Measurements from ENCODE around the gene ATP2B2.

The ATP2B2 gene

DNA sequence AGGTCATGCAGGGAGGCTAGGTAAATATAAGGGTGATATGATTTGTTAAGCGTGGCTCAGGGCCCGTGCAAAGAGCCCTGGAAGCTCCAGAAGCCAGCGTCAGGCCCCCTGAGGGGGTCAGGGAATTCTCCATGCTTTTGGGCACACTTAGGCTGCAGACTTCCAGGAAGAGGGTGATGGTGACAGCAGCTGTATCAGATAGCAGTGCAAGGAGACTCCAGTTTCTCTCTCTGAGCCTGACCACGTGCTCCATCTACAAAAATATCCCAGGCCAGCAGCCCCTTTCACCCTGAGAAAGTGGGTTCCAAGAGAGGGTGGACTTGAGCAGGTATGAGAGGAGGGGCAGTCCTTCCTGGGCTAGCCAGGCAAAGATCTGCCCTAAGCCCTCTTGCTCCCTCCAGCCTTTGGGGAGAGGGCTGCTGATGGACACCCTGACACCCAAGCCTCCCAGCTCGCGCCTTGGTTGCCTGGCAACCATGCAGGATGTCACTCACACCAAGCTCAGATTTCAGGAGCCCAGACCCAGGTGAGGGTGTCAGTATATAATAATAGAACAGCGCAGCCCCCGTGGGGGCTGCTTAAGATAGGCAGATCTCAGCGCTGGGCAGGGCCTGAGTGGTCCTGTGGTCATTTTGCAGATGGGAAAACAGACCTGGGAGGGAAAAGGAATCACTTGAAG lies 35.8 kb downstream of the ATP2B2 start:
- no peak for DNase-seq (ENCODE audit: low spot score)

GRCh38 chr3:10468613-10469354 lies 36.6 kb downstream of the ATP2B2 start:
- no peak for DNase-seq (ENCODE audit: low spot score)

- no peak for DNase-seq (ENCODE audit: low spot score)
Observed at GRCh38 chr3:10467904-10468612, 37.3 kb downstream of the ATP2B2 start.

GRCh38 chr3:10467204-10467603 lies 38.2 kb downstream of the ATP2B2 start:
- no peak for DNase-seq (ENCODE audit: low spot score)

DNA sequence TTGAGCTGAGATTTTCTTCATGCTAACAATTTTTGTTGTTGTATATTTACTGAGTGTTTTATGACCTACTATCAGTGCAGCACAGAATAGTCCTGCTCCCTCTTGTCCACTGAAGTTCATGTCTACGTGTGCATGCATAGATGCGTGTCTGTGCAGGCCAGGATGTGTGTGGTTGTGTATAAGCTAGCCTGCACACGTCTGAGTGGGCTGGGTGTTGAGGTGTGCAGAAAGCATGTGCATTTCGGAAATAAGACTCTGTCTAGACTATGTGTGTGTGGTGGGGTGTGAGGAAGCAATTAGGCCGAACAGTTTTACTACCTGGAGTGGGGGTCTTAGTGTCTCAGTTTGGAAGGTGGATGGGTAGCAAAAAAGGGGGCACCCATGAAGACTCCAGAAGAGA lies 39.2 kb downstream of the ATP2B2 start:
- no peak for DNase-seq (ENCODE audit: low spot score)

DNA sequence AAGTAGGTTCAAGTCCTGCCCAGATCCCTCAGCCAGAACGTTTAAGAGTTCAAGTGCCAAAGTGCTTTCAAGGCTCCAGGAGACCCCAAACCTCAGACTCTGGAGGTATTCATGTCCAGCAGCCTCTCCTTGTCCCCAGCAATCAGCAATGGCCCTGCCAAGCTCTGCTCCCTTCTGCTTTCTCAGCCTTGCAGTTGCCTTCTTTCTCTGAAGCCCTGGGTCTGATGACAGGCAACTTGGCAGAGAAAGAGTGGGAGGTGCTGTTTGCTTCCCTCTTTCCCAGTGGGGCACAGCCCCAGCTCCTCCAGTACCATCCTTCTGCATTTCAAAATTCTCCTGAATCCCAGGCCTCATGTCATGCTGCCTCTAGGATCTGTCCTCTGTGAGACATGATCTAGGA lies 40.2 kb downstream of the ATP2B2 start:
- no peak for DNase-seq (ENCODE audit: low spot score)

DNA sequence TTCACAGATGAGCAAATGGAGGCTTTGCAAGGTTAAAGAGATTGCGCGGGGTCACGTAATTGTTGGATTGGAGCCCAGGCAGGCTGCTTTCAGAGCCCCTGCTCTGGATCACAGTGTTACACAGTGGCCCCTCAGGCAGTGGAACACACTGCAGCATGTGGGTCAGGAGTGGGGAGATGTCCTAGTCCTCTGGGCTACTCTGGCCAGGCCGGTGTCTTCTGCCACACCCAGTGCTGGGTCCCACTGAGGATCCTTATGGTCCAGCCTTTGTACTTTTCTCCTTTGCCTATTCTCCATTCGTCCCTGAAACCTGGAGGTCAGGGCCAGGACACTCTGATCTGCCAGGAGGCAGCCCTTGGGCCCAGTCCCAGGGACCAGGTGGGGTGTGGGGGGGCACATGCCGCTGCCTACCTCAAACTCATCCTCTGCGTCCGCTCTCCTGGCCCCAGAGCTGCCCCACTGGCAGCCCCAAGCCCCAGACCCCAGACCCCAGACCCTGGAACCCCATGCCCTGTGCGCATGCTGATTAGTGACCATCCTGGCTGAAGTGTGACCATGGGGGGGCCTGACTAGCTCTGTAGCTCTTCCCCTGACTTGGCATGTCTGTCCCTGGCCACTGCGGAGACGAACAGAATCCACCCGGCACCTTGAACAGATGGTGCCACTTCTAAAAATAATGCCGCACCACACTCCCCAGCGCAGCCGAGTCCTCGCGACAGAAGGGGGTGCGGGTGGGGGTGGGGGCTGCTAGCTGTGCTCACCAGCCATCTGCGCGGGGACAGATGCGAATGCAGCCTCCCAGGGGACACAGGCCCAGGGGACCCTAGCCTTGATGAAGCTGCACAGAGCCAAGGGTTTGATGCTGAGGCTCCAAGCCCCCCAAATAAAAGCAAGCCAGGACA lies 41.6 kb downstream of the ATP2B2 start:
- no peak for DNase-seq (ENCODE audit: low spot score)

GRCh38 chr3:10462641-10463532 lies 42.5 kb downstream of the ATP2B2 start:
- no peak for DNase-seq (ENCODE audit: low spot score)

DNA sequence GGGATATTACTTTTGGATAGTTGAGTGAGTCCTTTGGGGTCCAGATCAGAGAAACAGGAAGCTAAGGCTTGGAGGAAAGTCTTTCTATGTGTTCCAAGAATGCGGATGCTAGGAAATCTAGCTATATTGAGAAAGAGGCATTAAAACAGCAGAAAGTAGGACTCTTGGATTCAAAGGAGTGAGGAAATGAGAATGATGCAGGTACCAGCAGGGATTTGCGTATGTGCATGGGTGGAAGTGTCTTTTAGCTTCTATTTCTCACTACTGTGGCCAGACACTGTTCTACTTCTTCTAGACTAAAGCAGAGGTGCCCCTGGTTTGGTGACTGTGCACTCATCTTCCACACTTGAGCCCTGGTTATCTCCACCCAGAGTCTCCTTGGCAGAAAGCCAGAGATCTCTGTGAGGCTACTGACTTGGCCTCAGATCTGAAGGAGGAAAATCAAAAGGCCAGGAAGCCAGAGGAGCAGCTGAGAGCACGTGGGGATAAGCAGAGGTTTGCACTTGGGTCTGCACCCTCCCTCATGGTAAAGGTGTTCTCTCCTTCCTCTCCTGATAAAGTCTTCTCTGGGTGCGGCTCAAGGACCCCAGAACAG lies 44.3 kb downstream of the ATP2B2 start:
- no peak for DNase-seq (ENCODE audit: low spot score)

- peak; percentile 60 for DNase-seq (ENCODE audit: low spot score)
Observed at GRCh38 chr3:10459954-10460754, 45.2 kb downstream of the ATP2B2 start.

DNA sequence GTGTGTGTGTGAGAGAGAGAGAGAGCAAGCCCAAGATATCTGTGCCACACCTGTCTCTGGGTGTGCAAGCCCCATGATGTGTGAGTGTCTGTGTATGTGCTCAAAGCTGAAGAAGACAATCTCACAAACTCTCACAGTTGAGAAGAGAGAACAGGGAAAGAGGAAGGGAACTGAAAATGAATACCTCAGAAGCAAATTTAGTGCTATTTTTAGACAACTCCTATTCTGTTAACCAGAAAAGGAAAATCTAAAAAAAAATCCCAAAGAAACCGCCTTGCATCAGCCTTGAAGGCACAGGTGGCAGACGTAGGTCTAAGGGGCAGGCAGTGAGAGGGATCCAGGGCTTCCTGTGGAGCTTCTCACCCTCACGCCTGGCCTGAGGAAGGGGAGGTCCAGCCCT lies 47.8 kb downstream of the ATP2B2 start:
- DNase-seq (ENCODE audit: low spot score): no peak

- DNase-seq (ENCODE audit: low spot score): no peak
Observed at GRCh38 chr3:10456981-10457380, 48.4 kb downstream of the ATP2B2 start.

GRCh38 chr3:10455545-10455914 lies 49.9 kb downstream of the ATP2B2 start:
- DNase-seq (ENCODE audit: low spot score): no peak

DNA sequence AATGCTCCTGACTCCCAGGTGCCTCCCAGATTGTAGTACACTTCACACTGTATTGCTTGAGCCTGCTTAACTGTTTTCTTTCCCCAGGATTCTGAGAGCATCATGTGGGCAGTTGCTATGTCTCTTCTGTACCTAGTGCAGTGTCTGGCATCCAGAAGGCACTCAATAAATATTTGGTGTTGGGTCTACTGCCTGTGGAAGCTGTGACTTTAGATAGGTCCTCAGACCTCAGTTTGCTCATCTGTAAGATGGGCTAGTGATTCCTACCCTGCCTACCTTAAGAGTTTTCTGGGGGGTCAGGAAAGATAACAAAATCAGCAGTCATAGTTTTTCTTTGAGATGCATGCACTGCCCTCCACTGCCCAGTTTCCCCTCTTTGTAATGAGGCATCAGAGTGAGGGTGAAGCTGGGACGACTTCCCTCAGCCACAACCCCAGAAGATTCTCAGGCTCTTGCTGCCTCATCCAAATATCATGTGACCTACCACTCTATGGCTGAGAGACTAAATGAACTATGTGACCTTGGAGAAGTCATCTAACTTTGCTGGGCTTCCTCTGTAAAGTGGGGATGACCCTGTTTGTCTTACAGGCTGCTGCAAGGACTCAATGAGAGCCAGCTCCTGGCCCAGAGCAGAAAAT lies 50.4 kb downstream of the ATP2B2 start:
- no peak for DNase-seq (ENCODE audit: low spot score)

- no peak for DNase-seq (ENCODE audit: low spot score)
Observed at GRCh38 chr3:10453431-10454163, 51.8 kb downstream of the ATP2B2 start.

DNA sequence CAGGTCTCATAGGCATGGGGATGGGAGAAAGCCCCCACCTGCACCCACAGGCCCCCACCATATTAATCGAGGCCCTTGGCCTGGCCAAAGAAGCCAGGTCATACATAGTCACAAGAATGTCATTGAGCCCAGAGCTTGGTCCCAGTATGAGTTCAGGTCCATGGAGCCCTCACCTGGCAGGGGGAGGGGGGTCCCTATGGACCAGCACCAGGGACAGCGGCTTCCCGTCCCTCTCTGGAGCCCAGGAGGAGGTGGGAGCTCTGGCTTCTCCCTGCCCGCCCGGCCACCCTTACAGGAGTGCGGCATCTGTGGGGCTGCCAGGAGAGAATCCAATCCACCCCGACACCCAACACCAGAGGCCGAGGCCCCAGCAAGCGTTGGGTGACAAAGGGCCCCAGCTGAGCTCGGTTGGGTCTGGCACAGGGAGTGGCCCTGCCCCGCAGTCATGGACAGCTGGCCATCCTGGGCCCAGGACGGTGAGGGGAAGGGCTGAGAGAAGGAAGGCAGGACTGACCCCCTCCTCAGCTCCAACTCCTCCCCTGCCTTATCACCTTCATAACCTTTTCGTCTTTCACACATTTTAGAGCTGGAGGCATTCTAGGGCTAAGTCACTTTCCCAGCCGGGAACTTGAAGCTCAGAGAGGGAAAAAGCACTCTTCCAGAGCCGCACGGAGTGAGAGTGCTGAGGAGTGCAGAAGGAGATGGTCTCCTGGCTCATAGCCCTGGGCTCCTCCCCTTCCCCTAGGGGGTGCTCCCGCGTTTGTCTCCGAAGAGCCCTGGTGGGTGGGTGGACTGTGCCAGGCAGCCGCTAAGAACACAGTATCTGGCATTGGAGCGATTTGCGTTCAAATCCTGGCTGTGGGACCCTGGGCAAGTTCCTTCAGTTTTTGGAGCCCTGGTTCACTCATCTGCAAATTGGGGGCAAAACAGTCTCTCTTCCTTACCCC lies 54.6 kb downstream of the ATP2B2 start:
- no peak for DNase-seq (ENCODE audit: low spot score)

DNA sequence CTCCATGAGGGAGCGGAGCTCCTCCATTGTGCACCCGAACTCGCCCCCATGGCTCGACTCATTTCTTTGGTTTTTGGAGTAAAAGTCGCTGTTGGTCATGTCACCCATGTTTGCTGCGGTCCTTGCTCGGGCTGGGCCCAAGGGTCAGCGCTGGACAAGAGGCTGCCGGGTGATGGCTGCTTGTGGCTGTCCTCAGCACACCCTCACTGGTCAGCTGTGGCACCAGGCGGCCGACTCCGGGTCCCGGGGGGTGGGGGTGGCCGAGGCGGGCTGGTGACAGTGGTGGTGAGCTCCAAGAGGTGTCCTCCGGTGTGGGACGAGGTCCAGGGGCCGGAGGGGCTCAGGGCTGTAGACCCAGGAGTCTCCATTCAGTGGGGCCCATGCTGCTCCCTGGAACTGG lies 56.0 kb downstream of the ATP2B2 start:
- no peak for DNase-seq (ENCODE audit: low spot score)

GRCh38 chr3:10448544-10448943 lies 56.8 kb downstream of the ATP2B2 start:
- DNase-seq (ENCODE audit: low spot score): no peak
